T47D (cell line): ENCODE results near the gene USH2A.

ENCODE experiments used
- DNase-seq, 2 experiments: peaks; one replicate each; pipeline versions ENCODE4 v3.0.0 to v3.0.0-alpha.2; 2011 to 2012; ENCODE audit warnings: low read depth in 1 of 2, low spot score in 1 of 2
- JUND ChIP-seq: IDR thresholded peaks from 2 replicates; pipeline ENCODE4 v1.6.1; 2012; ENCODE audit warnings: low read depth
- in situ Hi-C: cut with HindIII; loops from 2 replicates; pipeline ENCODE4 v1.10.0; 2016; ENCODE audit warnings: low sequenced_read_pairs, low pct_unique_long_range_greater_than_20kb

USH2A gene

GRCh38 chr1:215667761-215668160, 755.5 kb downstream of the USH2A start:
- no peak for DNase-seq
- in situ Hi-C loops: no loop called here

GRCh38 chr1:215665215-215665614, 758.0 kb downstream of the USH2A start:
- no peak for TF ChIP-seq JUND
- in situ Hi-C loops: no loop called here
- DNase-seq: no peak

More at GRCh38 chr1:215667761-215668160, 755.5 kb downstream of the USH2A start:
- no peak for TF ChIP-seq JUND

- no peak for DNase-seq
- no peak for TF ChIP-seq JUND
- in situ Hi-C loops: no loop called here
These were observed 762.2 kb downstream of the USH2A start for GRCh38 chr1:215661033-215661432.

GRCh38 chr1:215660259-215660658, 763.0 kb downstream of the USH2A start:
- no peak for DNase-seq
- TF ChIP-seq JUND: no peak
- in situ Hi-C loops: no loop called here

GRCh38 chr1:215657047-215657446, 766.2 kb downstream of the USH2A start:
- peak in 1 of 2 experiments; percentile 62 for DNase-seq
- in situ Hi-C loops: no loop called here
- TF ChIP-seq JUND: peak; percentile 44; the same call in 1 of the 2 replicates

GRCh38 chr1:215652371-215652770, 770.9 kb downstream of the USH2A start:
- DNase-seq: no peak
- in situ Hi-C loops: no loop called here
- no peak for TF ChIP-seq JUND

GRCh38 chr1:215651867-215652266, 771.4 kb downstream of the USH2A start:
- no peak for TF ChIP-seq JUND
- in situ Hi-C loops: no loop called here
- no peak for DNase-seq

- no peak for TF ChIP-seq JUND
- no peak for DNase-seq
- in situ Hi-C loops: no loop called here
These were observed 772.6 kb downstream of the USH2A start for GRCh38 chr1:215650446-215651149.

GRCh38 chr1:215648957-215649356, 774.3 kb downstream of the USH2A start:
- DNase-seq: no peak
- in situ Hi-C loops: no loop called here
- TF ChIP-seq JUND: no peak

GRCh38 chr1:215647738-215648137, 775.5 kb downstream of the USH2A start:
- DNase-seq: no peak
- in situ Hi-C loops: no loop called here
- no peak for TF ChIP-seq JUND

- no peak for TF ChIP-seq JUND
- no peak for DNase-seq
- in situ Hi-C loops: no loop called here
These were observed 777.4 kb downstream of the USH2A start for GRCh38 chr1:215645861-215646260.

GRCh38 chr1:215645182-215645581, 778.1 kb downstream of the USH2A start:
- TF ChIP-seq JUND: no peak
- DNase-seq: no peak
- in situ Hi-C loops: no loop called here

GRCh38 chr1:215643592-215644321, 779.5 kb downstream of the USH2A start:
- DNase-seq: no peak
- in situ Hi-C loops: no loop called here
- no peak for TF ChIP-seq JUND
